Measurements from ENCODE around the gene VARS2. TPM values are rescaled to one million over a fixed set of nuclear protein-coding genes. Genes with fewer than 3 reads are reported as not detected.
"Not testable (repeated sequence)": the region's sequence is repeated elsewhere in the genome, so short reads cannot be mapped to it uniquely, and the experiment has no call there.

Gene VARS2
- total and polyA plus RNA-seq, 4 donors, result 9.4 to 23.3 (median 16.3) TPM

GRCh38 chr6:30907758-30908591 lies 6.1 kb upstream of the VARS2 start, which contains the start of gene GTF2H4 (continued):
- TF ChIP-seq ZBTB33 (IDR thresholded peaks at IDR 0.05), result peak; percentile 45

- no peaks in the 10 kb centered on the region for H3K9me3 ChIP-seq (ENCODE audit: control insufficient read depth in 4 of 4, low read length in 3 of 4)
- H3K36me3 ChIP-seq (ENCODE audit: control insufficient read depth in 4 of 4, insufficient read depth in 3 of 4, low read depth in 1 of 4, low read length in 3 of 4), result peaks cover 3 to 10% (median 7%) of the 10 kb centered on the region in 4 donors
- 31% methylated on average over 2 of the region's 2 CpGs for WGBS
- H3K27ac ChIP-seq (ENCODE audit: low read depth in 1 of 2, low read length in 2 of 2), result no peak overlapping the region
- peak overlapping the region; percentile 76 to 98 (median 96) for H3K4me3 ChIP-seq (ENCODE audit: low read depth in 1 of 3, low read length in 3 of 3)
- peak overlapping the region; percentile 85 to 86 for H3K9ac ChIP-seq (ENCODE audit: low read depth in 1 of 2, low read length in 2 of 2)
- no peak for DNase-seq (ENCODE audit: low spot score)
- H3K27me3 ChIP-seq (ENCODE audit: control insufficient read depth in 4 of 4, insufficient read depth in 4 of 4, low read length in 3 of 4), result no peaks in the 10 kb centered on the region
- TF ChIP-seq ZBTB33 (IDR thresholded peaks at IDR 0.05) (no peak), FOXA2 (IDR thresholded peaks at IDR 0.05) (no peak), NR2F2 (IDR thresholded peaks at IDR 0.05) (no peak)
- H3K4me1 ChIP-seq (ENCODE audit: control insufficient read depth in 4 of 4, insufficient read depth in 4 of 4, low read length in 3 of 4), result peaks cover 2 to 41% (median 23%) of the 10 kb centered on the region in 4 donors
These were observed 5.3 kb upstream of the VARS2 start for GRCh38 chr6:30908700-30909099.

GRCh38 chr6:30910473-30910872 lies 3.6 kb upstream of the VARS2 start:
- WGBS, result 94% methylated on average over 12 of the region's 12 CpGs
- not testable (repeated sequence) for H3K9ac ChIP-seq (ENCODE audit: low read depth in 1 of 2, low read length in 2 of 2); H3K27ac ChIP-seq (ENCODE audit: low read depth in 1 of 2, low read length in 2 of 2); H3K36me3 ChIP-seq (ENCODE audit: control insufficient read depth in 4 of 4, insufficient read depth in 3 of 4, low read depth in 1 of 4, low read length in 3 of 4); H3K27me3 ChIP-seq (ENCODE audit: control insufficient read depth in 4 of 4, insufficient read depth in 4 of 4, low read length in 3 of 4); DNase-seq (ENCODE audit: low spot score); H3K4me3 ChIP-seq (ENCODE audit: low read depth in 1 of 3, low read length in 3 of 3); H3K9me3 ChIP-seq (ENCODE audit: control insufficient read depth in 4 of 4, low read length in 3 of 4)
- H3K4me1 ChIP-seq (ENCODE audit: control insufficient read depth in 4 of 4, insufficient read depth in 4 of 4, low read length in 3 of 4), result peaks cover 2 to 52% (median 34%) of the 10 kb centered on the region in 4 donors

- H3K9ac ChIP-seq (ENCODE audit: low read depth in 1 of 2, low read length in 2 of 2), result peak overlapping the region; percentile 12 to 32
- TF ChIP-seq ZBTB33 (IDR thresholded peaks at IDR 0.05) (no peak), CTCF (IDR thresholded peaks at IDR 0.05; ENCODE audit: low read depth, low read length, missing input control) (no peak), YY1 (IDR thresholded peaks at IDR 0.05) (no peak), HNF4A (conservative IDR thresholded peaks at IDR 0.05) (no peak), EGR1 (IDR thresholded peaks at IDR 0.05; ENCODE audit: low read depth in 2 of 2) (no peak), HNF4G (IDR thresholded peaks at IDR 0.05) (no peak), ATF3 (IDR thresholded peaks at IDR 0.05) (no peak), FOXA1 (IDR thresholded peaks at IDR 0.05) (no peak), JUND (IDR thresholded peaks at IDR 0.05) (no peak), GABPA (IDR thresholded peaks at IDR 0.05 in 1 of 2, conservative IDR thresholded peaks at IDR 0.05 in 1 of 2) (no peak)
These were observed 1.1 kb upstream of the VARS2 start for GRCh38 chr6:30912746-30913520.

More at GRCh38 chr6:30912746-30913520, 1.1 kb upstream of the VARS2 start:
- peaks cover 3 to 20% (median 11%) of the 10 kb centered on the region in 4 donors for H3K36me3 ChIP-seq (ENCODE audit: control insufficient read depth in 4 of 4, insufficient read depth in 3 of 4, low read depth in 1 of 4, low read length in 3 of 4)
- H3K4me1 ChIP-seq (ENCODE audit: control insufficient read depth in 4 of 4, insufficient read depth in 4 of 4, low read length in 3 of 4), result peaks cover 2 to 53% (median 37%) of the 10 kb centered on the region in 4 donors
- no peaks in the 10 kb centered on the region for H3K27me3 ChIP-seq (ENCODE audit: control insufficient read depth in 4 of 4, insufficient read depth in 4 of 4, low read length in 3 of 4)
- DNase-seq (ENCODE audit: low spot score), result no peak
- H3K27ac ChIP-seq (ENCODE audit: low read depth in 1 of 2, low read length in 2 of 2), result peak overlapping the region; percentile 91
- 60% methylated on average over 8 of the region's 8 CpGs for WGBS
- H3K9me3 ChIP-seq (ENCODE audit: control insufficient read depth in 4 of 4, low read length in 3 of 4), result no peaks in the 10 kb centered on the region
- H3K4me3 ChIP-seq (ENCODE audit: low read depth in 1 of 3, low read length in 3 of 3), result no peak overlapping the region
